Adrenal gland (tissue), 5 donors: ENCODE data around the gene RNF145.

Experiments
- CTCF ChIP-seq, 6 experiments: fragments of 450-650 bp in 4 of 6; fragments of 200-600 bp in 2 of 6; sonication (generic) in 1 of 6; IDR thresholded peaks; 1 replicate in 5 of 6; 2 replicates in 1 of 6; pipeline versions ENCODE4 v1.5.1 to v1.8.0; 2016 to 2021; ENCODE audit warnings: antibody characterized with exemption in 6 of 6, mild to moderate bottlenecking in 2 of 6, moderate library complexity in 1 of 6
- POLR2A ChIP-seq, 2 donors: fragments of 450-650 bp; IDR thresholded peaks; one replicate each; pipeline ENCODE4 v1.6.1; 2017; ENCODE audit warnings: antibody characterized with exemption in 2 of 2, mild to moderate bottlenecking in 2 of 2, moderate library complexity in 1 of 2
- donor health status: DM: no; HTN: no; CAD: no.

GRCh38 chr5:159157552-159157951 is 51.8 kb downstream of the RNF145 start:
- TF ChIP-seq CTCF (IDR thresholded peaks at IDR 0.05): no peak
- TF ChIP-seq POLR2A (IDR thresholded peaks at IDR 0.05): no peak
